DND-41 (cell line): Measurements from ENCODE around the gene LILRA5.
"Not testable (repeated sequence)": the region's sequence is repeated elsewhere in the genome, so short reads cannot be mapped to it uniquely, and the experiment has no call there.

Experiments used
- ATAC-seq: fragments of 200-7000 bp; cut with Tn5 transposase; 3 replicates; pipeline ENCODE4 v1.9.1; 2021; ENCODE audit warnings: low read depth; ENCODE audit not compliant: insufficient read depth
- DNase-seq: peaks from one replicate; pipeline ENCODE4 v3.0.0-alpha.2; 2020
- H2AFZ ChIP-seq: 2 replicates; pipeline ENCODE4 v1.6.0; 2012; ENCODE audit warnings: low read depth, low read length
- H3K27ac ChIP-seq: 2 replicates; pipeline ENCODE4 v1.5.1; 2012; ENCODE audit warnings: low read length, inconsistent platforms
- H3K27me3 ChIP-seq: fragments of 200-600 bp; sonication (generic); 2 replicates; pipeline ENCODE4 v1.6.0; 2012; ENCODE audit warnings: low read length, mild to moderate bottlenecking, inconsistent platforms; ENCODE audit not compliant: insufficient read depth, poor library complexity
- H3K36me3 ChIP-seq: 2 replicates; pipeline ENCODE4 v1.5.1; 2012; ENCODE audit warnings: low read length, inconsistent platforms; ENCODE audit not compliant: insufficient read depth
- H3K4me1 ChIP-seq: 2 replicates; pipeline ENCODE4 v1.5.1; 2012; ENCODE audit warnings: mild to moderate bottlenecking, low read length; ENCODE audit not compliant: insufficient read depth
- H3K4me2 ChIP-seq: 2 replicates; pipeline ENCODE4 v1.6.0; 2012; ENCODE audit warnings: mild to moderate bottlenecking, moderate library complexity, low read length, inconsistent platforms; ENCODE audit not compliant: insufficient read depth
- H3K4me3 ChIP-seq, 2 experiments: fragments of 200-600 bp in 1 of 2; shearing (Covaris generic) in 1 of 2; 2 replicates each; pipeline ENCODE4 v1.5.1; 2012 to 2016; ENCODE audit warnings: inconsistent platforms in 2 of 2, low read length in 2 of 2, mild to moderate bottlenecking in 2 of 2, low read depth in 1 of 2, moderate library complexity in 1 of 2
- H3K79me2 ChIP-seq: 2 replicates; pipeline ENCODE4 v1.6.0; 2012; ENCODE audit warnings: low read length, inconsistent platforms; ENCODE audit not compliant: insufficient read depth
- H3K9ac ChIP-seq: 2 replicates; pipeline ENCODE4 v1.6.0; 2012; ENCODE audit warnings: low read depth, mild to moderate bottlenecking, inconsistent platforms, low read length, moderate library complexity
- H3K9me3 ChIP-seq: 2 replicates; pipeline ENCODE4 v1.5.1; 2012; ENCODE audit warnings: low read length, moderate library complexity, mild to moderate bottlenecking, inconsistent platforms; ENCODE audit not compliant: insufficient read depth, severe bottlenecking
- H4K20me1 ChIP-seq: 2 replicates; pipeline ENCODE4 v1.6.0; 2012; ENCODE audit warnings: low read length; ENCODE audit not compliant: insufficient read depth
- EZH2 ChIP-seq: IDR thresholded peaks from 3 replicates; pipeline ENCODE4 v1.6.1; 2012; ENCODE audit warnings: borderline replicate concordance, low read depth, mild to moderate bottlenecking, moderate library complexity, low read length, inconsistent platforms; ENCODE audit not compliant: severe bottlenecking
- TF ChIP-seq, protein P1 (sequence below): IDR thresholded peaks from 2 replicates; pipeline ENCODE4 v1.5.1; 2012; ENCODE audit warnings: borderline replicate concordance, low read length, moderate library complexity, mild to moderate bottlenecking; ENCODE audit not compliant: poor library complexity, severe bottlenecking; ENCODE audit errors: extremely low read depth

Gene LILRA5

DNA sequence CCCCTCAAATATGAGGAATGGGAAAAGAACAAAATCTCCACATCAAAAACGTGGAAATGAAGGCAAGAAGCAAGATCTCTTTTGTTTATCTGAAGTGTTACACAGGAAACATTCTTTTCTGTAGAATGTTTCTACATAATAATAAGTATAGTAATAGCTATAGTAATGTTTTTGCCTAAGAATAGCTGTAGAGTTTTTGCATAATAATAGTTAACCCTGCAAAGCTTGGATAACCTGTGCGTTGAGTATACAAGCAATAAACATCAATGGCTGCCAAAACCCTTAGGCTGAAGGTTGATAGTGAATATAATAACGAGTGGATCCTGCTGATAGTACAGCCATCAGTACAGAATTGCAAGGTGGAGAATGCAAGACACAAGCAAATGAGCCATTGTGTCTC is 11.1 kb upstream of the LILRA5 start:
- ATAC-seq, result no peak
- Histone ChIP-seq H3K9ac (no peak overlapping the region), H3K4me3 (no peak overlapping the region), H3K4me2 (no peak overlapping the region), H3K36me3 (no peaks in the 10 kb centered on the region), H3K27me3 (peaks cover 6% of the 10 kb centered on the region), H4K20me1 (no peaks in the 10 kb centered on the region), H3K4me1 (peaks cover 7% of the 10 kb centered on the region), H3K9me3 (no peaks in the 10 kb centered on the region), H3K79me2 (no peaks in the 10 kb centered on the region), H3K27ac (no peak overlapping the region), H2AFZ (no peak overlapping the region)
- TF ChIP-seq, protein P1, sequence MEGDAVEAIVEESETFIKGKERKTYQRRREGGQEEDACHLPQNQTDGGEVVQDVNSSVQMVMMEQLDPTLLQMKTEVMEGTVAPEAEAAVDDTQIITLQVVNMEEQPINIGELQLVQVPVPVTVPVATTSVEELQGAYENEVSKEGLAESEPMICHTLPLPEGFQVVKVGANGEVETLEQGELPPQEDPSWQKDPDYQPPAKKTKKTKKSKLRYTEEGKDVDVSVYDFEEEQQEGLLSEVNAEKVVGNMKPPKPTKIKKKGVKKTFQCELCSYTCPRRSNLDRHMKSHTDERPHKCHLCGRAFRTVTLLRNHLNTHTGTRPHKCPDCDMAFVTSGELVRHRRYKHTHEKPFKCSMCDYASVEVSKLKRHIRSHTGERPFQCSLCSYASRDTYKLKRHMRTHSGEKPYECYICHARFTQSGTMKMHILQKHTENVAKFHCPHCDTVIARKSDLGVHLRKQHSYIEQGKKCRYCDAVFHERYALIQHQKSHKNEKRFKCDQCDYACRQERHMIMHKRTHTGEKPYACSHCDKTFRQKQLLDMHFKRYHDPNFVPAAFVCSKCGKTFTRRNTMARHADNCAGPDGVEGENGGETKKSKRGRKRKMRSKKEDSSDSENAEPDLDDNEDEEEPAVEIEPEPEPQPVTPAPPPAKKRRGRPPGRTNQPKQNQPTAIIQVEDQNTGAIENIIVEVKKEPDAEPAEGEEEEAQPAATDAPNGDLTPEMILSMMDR, result no peak
- no peak for TF ChIP-seq EZH2
- DNase-seq, result no peak

DNA sequence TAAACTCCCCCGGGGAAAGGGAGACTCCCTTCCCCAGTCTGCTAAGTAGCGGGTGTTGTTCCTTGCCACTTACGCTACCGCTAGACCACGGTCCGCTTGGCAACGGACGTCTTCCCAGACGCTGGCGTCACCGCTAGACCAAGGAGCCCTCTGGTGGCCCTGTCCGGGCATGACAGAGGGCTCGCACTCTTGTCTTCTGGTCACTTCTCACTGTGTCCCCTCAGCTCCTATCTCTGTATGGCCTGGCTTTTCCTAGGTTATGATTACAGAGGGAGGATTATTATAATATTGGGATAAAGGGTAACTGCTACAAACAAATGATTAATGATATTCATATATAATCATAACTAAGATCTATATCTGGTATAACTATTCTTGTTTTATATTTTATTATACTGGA is 10.0 kb upstream of the LILRA5 start:
- H2AFZ ChIP-seq, H3K27me3 ChIP-seq, H4K20me1 ChIP-seq, ATAC-seq, H3K27ac ChIP-seq, H3K79me2 ChIP-seq, H3K4me3 ChIP-seq, H3K4me1 ChIP-seq, H3K9ac ChIP-seq, H3K36me3 ChIP-seq, DNase-seq, H3K4me2 ChIP-seq, H3K9me3 ChIP-seq: not testable (repeated sequence)

DNA sequence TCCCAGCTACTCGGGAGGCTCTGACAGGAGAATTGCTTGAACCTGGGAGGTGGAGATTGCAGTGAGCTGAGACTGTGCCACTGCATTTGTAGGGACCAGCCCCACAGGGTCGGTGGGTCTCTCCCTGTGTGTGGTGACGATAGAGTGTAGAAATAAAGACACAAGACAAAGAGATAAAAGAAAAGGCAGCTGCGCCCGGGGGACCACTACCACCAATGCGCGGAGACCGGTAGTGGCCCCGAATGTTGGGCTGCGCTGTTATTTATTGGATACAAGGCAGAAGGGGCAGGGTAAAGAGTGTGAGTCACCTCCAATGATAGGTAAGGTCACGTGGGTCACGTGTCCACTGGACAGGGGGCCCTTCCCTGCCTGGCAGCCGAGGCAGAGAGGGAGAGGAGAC is 9.3 kb upstream of the LILRA5 start:
- not testable (repeated sequence) for DNase-seq, H4K20me1 ChIP-seq, H3K27ac ChIP-seq, H3K36me3 ChIP-seq, H3K4me3 ChIP-seq, H3K27me3 ChIP-seq, ATAC-seq, H3K4me2 ChIP-seq, H3K9me3 ChIP-seq, H3K79me2 ChIP-seq, H3K9ac ChIP-seq, H2AFZ ChIP-seq, H3K4me1 ChIP-seq

DNA sequence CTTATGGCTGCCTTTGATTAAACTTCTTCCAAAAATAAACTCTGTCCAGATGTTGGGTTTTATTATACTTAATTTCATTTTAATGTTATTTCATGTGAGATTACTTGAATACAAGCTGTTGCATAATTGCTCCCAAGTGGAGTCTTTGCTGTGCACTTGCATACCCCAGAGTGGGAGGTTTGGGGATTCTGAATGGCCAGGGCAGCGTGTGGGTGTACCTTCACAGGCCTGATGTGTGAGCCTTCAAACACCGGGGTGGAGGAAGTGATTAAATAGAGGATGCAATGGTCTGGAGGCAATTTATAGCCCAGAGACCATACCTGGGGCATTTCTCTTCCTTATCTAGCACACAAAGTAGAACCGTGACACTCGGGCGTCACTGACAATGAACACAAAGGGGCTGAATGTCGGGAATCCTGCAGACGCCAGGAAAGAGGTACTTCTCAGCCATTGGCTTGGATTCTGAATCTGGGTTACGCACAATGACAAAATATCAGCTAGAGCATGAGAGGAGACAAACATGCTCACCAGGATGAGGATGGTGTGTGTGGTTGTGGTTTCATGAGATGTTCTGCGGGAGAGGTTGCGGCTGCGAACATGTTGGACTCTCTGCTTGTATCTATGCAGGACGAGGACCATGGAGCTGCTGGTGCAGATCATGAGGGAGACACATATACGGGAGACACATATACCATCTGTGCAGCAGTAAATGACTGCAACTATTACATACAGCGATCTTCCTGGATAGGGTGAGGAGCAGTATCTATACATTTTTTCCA is 7.1 kb upstream of the LILRA5 start:
- H3K36me3 ChIP-seq, result no peaks in the 10 kb centered on the region
- no peak for ATAC-seq
- no peak overlapping the region for H3K4me3 ChIP-seq
- H4K20me1 ChIP-seq, result no peaks in the 10 kb centered on the region
- H3K27me3 ChIP-seq, result peaks cover 6% of the 10 kb centered on the region
- no peak overlapping the region for H3K27ac ChIP-seq
- no peak for DNase-seq
- H3K9ac ChIP-seq, result no peak overlapping the region
- no peaks in the 10 kb centered on the region for H3K4me1 ChIP-seq
- no peak overlapping the region for H2AFZ ChIP-seq
- no peaks in the 10 kb centered on the region for H3K79me2 ChIP-seq
- no peak overlapping the region for H3K4me2 ChIP-seq
- no peaks in the 10 kb centered on the region for H3K9me3 ChIP-seq
- no peak for TF ChIP-seq EZH2
- TF ChIP-seq, protein P1, result no peak
